GM12864 (cell line): ENCODE data around the gene APBB2.
A peak's percentile ranks its signal among the peaks of the same experiment; 100 is the strongest.

Experiments
- DNase-seq: peaks from one replicate; pipeline ENCODE4 v3.0.0-alpha.2; 2011; ENCODE audit warnings: low read depth
- H3K4me3 ChIP-seq: 2 replicates; pipeline ENCODE4 v1.5.1; 2011; ENCODE audit warnings: mild to moderate bottlenecking, low read depth, low read length, control low read depth
- CTCF ChIP-seq: IDR thresholded peaks from 2 replicates; pipeline ENCODE4 v1.5.1; 2011; ENCODE audit warnings: low read depth, mild to moderate bottlenecking, moderate library complexity, low read length, control low read depth, inconsistent platforms; ENCODE audit errors: missing control alignments

The APBB2 gene

GRCh38 chr4:40992472-40993295 lies 221.7 kb downstream of the APBB2 start:
- peak; percentile 71 for DNase-seq
- TF ChIP-seq CTCF, result no peak

GRCh38 chr4:40991908-40992307 lies 222.4 kb downstream of the APBB2 start:
- peak; percentile 83 for DNase-seq
- TF ChIP-seq CTCF, result no peak
- no peak overlapping the region; the same call in 1 of the 2 replicates for H3K4me3 ChIP-seq

More at GRCh38 chr4:40992472-40993295, 221.7 kb downstream of the APBB2 start:
- peak overlapping the region; percentile 22 for H3K4me3 ChIP-seq

GRCh38 chr4:40990899-40991265 lies 223.5 kb downstream of the APBB2 start:
- no peak overlapping the region for H3K4me3 ChIP-seq
- no peak for TF ChIP-seq CTCF
- DNase-seq, result peak; percentile 77

- peak; percentile 55 for DNase-seq
These were observed 224.0 kb downstream of the APBB2 start for GRCh38 chr4:40990236-40990898.

GRCh38 chr4:40987151-40987550 lies 227.2 kb downstream of the APBB2 start:
- DNase-seq, result no peak
- TF ChIP-seq CTCF, result no peak
- no peak overlapping the region for H3K4me3 ChIP-seq

More at GRCh38 chr4:40990236-40990898, 224.0 kb downstream of the APBB2 start:
- no peak for TF ChIP-seq CTCF
- H3K4me3 ChIP-seq, result no peak overlapping the region

- no peak for DNase-seq
- TF ChIP-seq CTCF, result no peak
- H3K4me3 ChIP-seq, result no peak overlapping the region
These were observed 228.0 kb downstream of the APBB2 start for GRCh38 chr4:40986375-40986774.

- DNase-seq, result no peak
- no peak for TF ChIP-seq CTCF
- no peak overlapping the region for H3K4me3 ChIP-seq
These were observed 230.3 kb downstream of the APBB2 start for GRCh38 chr4:40984051-40984450.
